B cell (primary cell): ENCODE results near the gene SMARCA4. TPM values are rescaled to one million over a fixed set of nuclear protein-coding genes. Genes with fewer than 3 reads are reported as not detected.

ENCODE experiments used
- ATAC-seq: fragments of 200-7000 bp; cut with Tn5 transposase; one replicate; pipeline ENCODE4 v1.10.0; 2021; ENCODE audit warnings: low read depth, mild to moderate bottlenecking, moderate number of reproducible peaks, moderate library complexity
- CTCF ChIA-PET: fragments of 350-600 bp; sonication (Branson Sonifier 250); formaldehyde crosslinking; loops from one replicate; lab custom pipeline; 2021; ENCODE audit warnings: antibody characterized with exemption, inconsistent platforms; lab: Charles Lee
- POLR2A ChIA-PET: fragments of 350-600 bp; sonication (Branson Sonifier 250); formaldehyde crosslinking; loops from one replicate; lab custom pipeline; 2021; ENCODE audit warnings: antibody characterized with exemption; lab: Charles Lee
- DNase-seq: peaks from one replicate; pipeline ENCODE4 v3.0.0; 2013
- H2AFZ ChIP-seq: 2 replicates; pipeline ENCODE4 v1.6.1; 2012; ENCODE audit warnings: mild to moderate bottlenecking, low read depth, low read length; ENCODE audit not compliant: insufficient read depth, poor library complexity, severe bottlenecking
- H3K27ac ChIP-seq, 2 donors: 1 replicate in 1 of 2; 2 replicates in 1 of 2; pipeline ENCODE4 v1.5.1; 2012 to 2013; ENCODE audit warnings: low read length in 2 of 2, mild to moderate bottlenecking in 2 of 2, moderate library complexity in 1 of 2
- H3K27me3 ChIP-seq, 4 experiments: fragments of 200-600 bp in 1 of 4; sonication (generic) in 1 of 4; replicated peaks in 1 of 4; 1 replicate in 2 of 4; 2 replicates in 2 of 4; pipeline versions ENCODE4 v1.6.1 to v1.7.0; 2013 to 2016; ENCODE audit warnings: low read length in 3 of 4, mild to moderate bottlenecking in 2 of 4, mixed read lengths in 1 of 4, moderate library complexity in 1 of 4; ENCODE audit not compliant: insufficient read depth in 4 of 4, control insufficient read depth in 3 of 4; ENCODE audit errors: control extremely low read depth in 1 of 4
- H3K36me3 ChIP-seq, 2 experiments: replicated peaks in 1 of 2; 1 replicate in 1 of 2; 2 replicates in 1 of 2; pipeline versions ENCODE4 v1.6.1 to v1.7.1; 2013; ENCODE audit warnings: low read length in 1 of 2; ENCODE audit not compliant: insufficient read depth in 2 of 2, control insufficient read depth in 1 of 2; ENCODE audit errors: control extremely low read depth in 1 of 2, extremely low read depth in 1 of 2
- H3K4me1 ChIP-seq, 2 donors: fragments of 200-600 bp in 1 of 2; sonication (generic) in 1 of 2; 1 replicate in 1 of 2; 2 replicates in 1 of 2; pipeline versions ENCODE4 v1.5.1 to v1.6.1; 2013 to 2017; ENCODE audit warnings: low read length in 2 of 2; ENCODE audit not compliant: control insufficient read depth in 2 of 2, insufficient read depth in 2 of 2
- H3K4me2 ChIP-seq: replicated peaks from 2 replicates; pipeline ENCODE3; 2012; ENCODE audit warnings: mild to moderate bottlenecking, low read depth, low read length; ENCODE audit not compliant: poor library complexity, severe bottlenecking
- H3K4me3 ChIP-seq, 5 experiments: fragments of 200-600 bp in 1 of 5; sonication (generic) in 1 of 5; 1 replicate in 3 of 5; 2 replicates in 2 of 5; pipeline versions ENCODE4 v1.5.1 to v1.7.0; 2011 to 2016; ENCODE audit warnings: low read length in 4 of 5, mild to moderate bottlenecking in 4 of 5, low read depth in 2 of 5, control low read depth in 1 of 5, moderate library complexity in 1 of 5; ENCODE audit not compliant: insufficient read depth in 1 of 5; ENCODE audit errors: control extremely low read depth in 1 of 5, extremely low read depth in 1 of 5
- H3K79me2 ChIP-seq: fragments of 200-600 bp; sonication (generic); one replicate; pipeline ENCODE4 v1.6.0; 2016; ENCODE audit warnings: low read length; ENCODE audit not compliant: control insufficient read depth, insufficient read depth
- H3K9ac ChIP-seq: fragments of 200-600 bp; sonication (generic); 2 replicates; pipeline ENCODE4 v1.6.1; 2017; ENCODE audit warnings: mild to moderate bottlenecking, low read length, moderate library complexity
- H3K9me3 ChIP-seq, 3 donors: one replicate each; pipeline versions ENCODE4 v1.6.1 to v1.7.1; 2013; ENCODE audit warnings: low read length in 2 of 3; ENCODE audit not compliant: control insufficient read depth in 2 of 3, insufficient read depth in 1 of 3; ENCODE audit errors: control extremely low read depth in 1 of 3
- H4K20me1 ChIP-seq: 2 replicates; pipeline ENCODE4 v1.6.0; 2012; ENCODE audit warnings: mild to moderate bottlenecking, low read length; ENCODE audit not compliant: insufficient read depth, control insufficient read depth, poor library complexity, severe bottlenecking
- H3K27ac Mint-ChIP-seq: one replicate; pipeline ENCODE4 v1.8.0; 2021; ENCODE audit warnings: mixed read lengths
- H3K27me3 Mint-ChIP-seq: one replicate; pipeline ENCODE4 v1.8.0; 2021; ENCODE audit warnings: mixed read lengths
- H3K4me1 Mint-ChIP-seq: one replicate; pipeline ENCODE4 v1.8.0; 2021; ENCODE audit warnings: mixed read lengths
- H3K4me3 Mint-ChIP-seq: one replicate; pipeline ENCODE4 v1.8.0; 2021; ENCODE audit warnings: mixed read lengths
- H3K9me3 Mint-ChIP-seq: one replicate; pipeline ENCODE4 v1.8.0; 2022; ENCODE audit warnings: mixed read lengths; ENCODE audit not compliant: insufficient read depth
- EZH2 ChIP-seq: IDR thresholded peaks from 2 replicates; pipeline ENCODE4 v1.6.1; 2012; ENCODE audit warnings: borderline replicate concordance, low read depth, mild to moderate bottlenecking, moderate library complexity, low read length; ENCODE audit not compliant: insufficient read depth, poor library complexity, severe bottlenecking
- WGBS: methylation state at CpG from one replicate; pipeline ENCODE4 v1.1.5; 2013; ENCODE audit warnings: missing lambda C conversion rate; ENCODE audit not compliant: insufficient coverage; 5-methylcytosine and 5-hydroxymethylcytosine counted together
- intact Hi-C: fragments of 100-400 bp; cut with micrococcal nuclease; formaldehyde crosslinking; loops from one replicate; pipeline ENCODE4 v1.10.0; 2022
- polyA plus RNA-seq: library from polyadenylated mRNA; depleted of rRNA; stranded (reverse); fragments of >200 nt; gene quantifications from 2 replicates; pipeline ENCODE4 v1.2.3, GENCODE V29; 2012
- total RNA-seq, 2 donors: library from RNA; stranded (reverse); fragments of 120-200 nt in 1 of 2; gene quantifications; 1 replicate in 1 of 2; 2 replicates in 1 of 2; pipeline versions ENCODE4 v1.2.3 to v1.2.4, GENCODE V29; 2013 to 2022
- TF ChIP-seq, protein P1 (sequence below): fragments of 200-600 bp; IDR thresholded peaks from one replicate; pipeline ENCODE4 v1.8.0; 2022; ENCODE audit warnings: antibody characterized with exemption, mild to moderate bottlenecking

SMARCA4 gene
- total and polyA plus RNA-seq, 2 donors (not counting 1 experiment from before 2014, with no cell fraction given), result 49.7 to 82.3 TPM

DNA sequence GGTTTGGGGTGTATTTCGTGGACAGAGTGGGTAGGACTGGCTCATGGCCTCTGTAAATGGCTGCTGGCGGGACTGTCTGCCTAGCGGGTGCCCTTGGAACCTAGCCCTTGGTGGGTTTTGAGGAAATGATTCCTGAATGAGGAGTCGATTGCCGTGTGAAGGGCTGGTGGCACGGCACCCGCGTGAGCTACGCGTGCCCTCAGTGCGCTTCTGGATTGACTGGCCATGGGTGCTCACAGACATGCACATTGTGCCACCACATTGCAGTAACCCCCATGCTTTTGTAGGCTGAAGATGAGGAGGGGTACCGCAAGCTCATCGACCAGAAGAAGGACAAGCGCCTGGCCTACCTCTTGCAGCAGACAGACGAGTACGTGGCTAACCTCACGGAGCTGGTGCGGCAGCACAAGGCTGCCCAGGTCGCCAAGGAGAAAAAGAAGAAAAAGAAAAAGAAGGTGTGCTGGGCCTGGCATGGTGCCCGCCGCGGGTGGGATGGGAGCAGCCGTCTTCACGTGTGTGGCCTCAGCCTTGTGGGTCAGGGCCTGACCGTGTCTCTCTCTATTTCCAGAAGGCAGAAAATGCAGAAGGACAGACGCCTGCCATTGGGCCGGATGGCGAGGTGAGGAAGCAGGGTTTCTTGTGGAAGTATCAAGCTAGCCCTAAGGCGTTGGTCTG is 35.2 kb downstream of the SMARCA4 start:
- Mint-ChIP-seq H3K4me1 (no peaks in the 10 kb centered on the region), H3K27ac (no peak overlapping the region), H3K9me3 (no peaks in the 10 kb centered on the region), H3K27me3 (no peaks in the 10 kb centered on the region), H3K4me3 (no peak overlapping the region)
- H3K9me3 ChIP-seq, result peaks cover 0 to 4% (median 0%) of the 10 kb centered on the region in 3 donors
- no peak overlapping the region for H3K9ac ChIP-seq
- no peaks in the 10 kb centered on the region for H3K27me3 ChIP-seq
- H4K20me1 ChIP-seq, result peaks cover 7% of the 10 kb centered on the region
- intact Hi-C loops, result no loop called here
- H2AFZ ChIP-seq, result no peak overlapping the region
- no peak overlapping the region for H3K4me3 ChIP-seq
- DNase-seq (no peak), ATAC-seq (no peak)
- ChIA-PET CTCF (no interaction called here), POLR2A (no interaction called here)
- TF ChIP-seq EZH2, result no peak
- TF ChIP-seq, protein P1, sequence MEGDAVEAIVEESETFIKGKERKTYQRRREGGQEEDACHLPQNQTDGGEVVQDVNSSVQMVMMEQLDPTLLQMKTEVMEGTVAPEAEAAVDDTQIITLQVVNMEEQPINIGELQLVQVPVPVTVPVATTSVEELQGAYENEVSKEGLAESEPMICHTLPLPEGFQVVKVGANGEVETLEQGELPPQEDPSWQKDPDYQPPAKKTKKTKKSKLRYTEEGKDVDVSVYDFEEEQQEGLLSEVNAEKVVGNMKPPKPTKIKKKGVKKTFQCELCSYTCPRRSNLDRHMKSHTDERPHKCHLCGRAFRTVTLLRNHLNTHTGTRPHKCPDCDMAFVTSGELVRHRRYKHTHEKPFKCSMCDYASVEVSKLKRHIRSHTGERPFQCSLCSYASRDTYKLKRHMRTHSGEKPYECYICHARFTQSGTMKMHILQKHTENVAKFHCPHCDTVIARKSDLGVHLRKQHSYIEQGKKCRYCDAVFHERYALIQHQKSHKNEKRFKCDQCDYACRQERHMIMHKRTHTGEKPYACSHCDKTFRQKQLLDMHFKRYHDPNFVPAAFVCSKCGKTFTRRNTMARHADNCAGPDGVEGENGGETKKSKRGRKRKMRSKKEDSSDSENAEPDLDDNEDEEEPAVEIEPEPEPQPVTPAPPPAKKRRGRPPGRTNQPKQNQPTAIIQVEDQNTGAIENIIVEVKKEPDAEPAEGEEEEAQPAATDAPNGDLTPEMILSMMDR, result no peak
- WGBS, result 99% methylated on average over 28 of the region's 29 CpGs
- no peak overlapping the region for H3K27ac ChIP-seq
- H3K79me2 ChIP-seq, result peaks cover 11% of the 10 kb centered on the region
- no peak overlapping the region for H3K4me2 ChIP-seq
- H3K36me3 ChIP-seq, result peaks cover 0 to 55% of the 10 kb centered on the region in 2 experiments
- no peaks in the 10 kb centered on the region for H3K4me1 ChIP-seq

DNA sequence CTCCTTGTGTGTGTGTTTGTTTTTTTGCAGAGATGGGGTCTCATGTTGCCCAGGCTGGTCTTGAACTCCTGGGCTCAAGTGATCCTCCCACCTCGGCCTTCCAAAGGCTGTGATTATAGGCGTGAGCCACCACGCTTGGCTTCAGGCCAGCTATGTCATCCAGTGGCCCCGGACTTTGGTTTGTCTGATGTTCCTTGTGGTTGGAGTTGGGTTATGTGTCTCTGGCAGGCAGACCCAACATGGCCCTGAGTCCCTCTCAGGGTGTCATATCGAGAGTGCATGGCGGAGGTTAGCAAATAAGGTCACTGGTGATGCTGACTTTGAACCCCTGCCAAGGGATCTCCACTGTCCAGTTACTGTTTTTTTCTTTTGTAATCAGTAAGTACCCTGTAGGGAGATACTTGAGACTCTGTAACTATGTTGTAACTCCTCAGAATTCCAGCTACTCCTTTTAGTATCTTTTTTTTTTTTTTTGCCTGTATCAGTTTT is 37.3 kb downstream of the SMARCA4 start:
- CTCF ChIA-PET, result no interaction called here
- ATAC-seq (no peak), DNase-seq (no peak)
- Histone ChIP-seq H3K27ac (no peak overlapping the region), H3K27me3 (no peaks in the 10 kb centered on the region), H2AFZ (no peak overlapping the region), H3K9me3 (no peaks in the 10 kb centered on the region), H3K4me1 (no peaks in the 10 kb centered on the region), H3K4me3 (no peak overlapping the region), H3K4me2 (no peak overlapping the region), H4K20me1 (peaks cover 7% of the 10 kb centered on the region), H3K9ac (no peak overlapping the region), H3K79me2 (peaks cover 11% of the 10 kb centered on the region), H3K36me3 (peaks cover 0 to 51% of the 10 kb centered on the region in 2 experiments)
- Mint-ChIP-seq H3K27me3 (no peaks in the 10 kb centered on the region), H3K4me1 (no peaks in the 10 kb centered on the region), H3K9me3 (no peaks in the 10 kb centered on the region), H3K4me3 (no peak overlapping the region), H3K27ac (no peak overlapping the region)
- intact Hi-C loops, result no loop called here
- TF ChIP-seq, protein P1, result no peak
- no peak for TF ChIP-seq EZH2
- POLR2A ChIA-PET, result no interaction called here
- WGBS, result 100% methylated on average over 6 of the region's 6 CpGs
